Measurements from ENCODE around the gene PAQR5. TPM values are rescaled to one million over a fixed set of nuclear protein-coding genes. Genes with fewer than 3 reads are reported as not detected.
"Not testable (repeated sequence)": the region's sequence is repeated elsewhere in the genome, so short reads cannot be mapped to it uniquely, and the experiment has no call there.

Gene PAQR5
- total RNA-seq, 4 donors from 2014 or later = 3.0 to 8.1 (median 3.9) TPM

DNA sequence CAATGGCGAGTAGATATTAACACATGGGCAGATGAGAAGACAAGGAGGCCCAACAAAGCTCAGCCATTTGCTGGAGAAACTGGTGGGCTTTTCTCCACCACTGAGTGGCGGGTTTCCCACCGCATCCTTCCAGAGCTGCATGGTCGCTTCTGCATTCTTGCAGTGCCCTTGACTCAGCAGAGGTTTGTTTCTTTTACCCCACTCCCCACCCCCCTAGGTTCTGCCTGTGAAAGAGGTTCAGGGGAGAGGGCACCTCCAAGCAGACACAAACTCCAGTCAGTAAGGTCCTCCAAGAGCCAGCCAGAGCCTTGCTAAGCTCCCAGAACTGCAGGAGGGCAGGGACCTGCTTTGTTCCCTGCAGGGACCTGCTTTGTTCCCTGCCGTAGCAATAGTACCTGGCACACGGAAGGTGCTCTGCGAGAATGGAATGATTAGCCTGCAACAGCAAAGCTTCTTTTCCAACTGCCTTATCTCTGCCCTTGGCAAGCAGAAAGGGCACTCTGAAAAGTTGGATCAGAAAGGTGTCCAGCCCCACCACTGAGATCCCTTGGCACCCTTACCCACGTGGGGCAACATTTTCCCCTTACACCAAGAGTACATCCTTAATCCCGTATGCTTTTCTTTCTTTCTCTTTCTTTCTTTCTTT is 1.4 kb downstream of the PAQR5 start:
- DNase-seq (ENCODE audit: low spot score in 2 of 2) = no peak
- Histone ChIP-seq H3K4me1 (peaks cover 0 to 17% (median 7%) of the 10 kb centered on the region in 4 donors), H3K27me3 (peaks cover 0 to 51% of the 10 kb centered on the region in 2 donors), H3K9me3 (no peaks in the 10 kb centered on the region), H3K36me3 (no peaks in the 10 kb centered on the region), H3K4me3 (peak overlapping the region in 1 of 4 donors; percentile 46), H3K27ac (no peak overlapping the region)
- TF ChIP-seq EP300 (IDR thresholded peaks at IDR 0.05) (no peak), POLR2A (IDR thresholded peaks at IDR 0.05) (no peak)
- TF ChIP-seq, protein P1, sequence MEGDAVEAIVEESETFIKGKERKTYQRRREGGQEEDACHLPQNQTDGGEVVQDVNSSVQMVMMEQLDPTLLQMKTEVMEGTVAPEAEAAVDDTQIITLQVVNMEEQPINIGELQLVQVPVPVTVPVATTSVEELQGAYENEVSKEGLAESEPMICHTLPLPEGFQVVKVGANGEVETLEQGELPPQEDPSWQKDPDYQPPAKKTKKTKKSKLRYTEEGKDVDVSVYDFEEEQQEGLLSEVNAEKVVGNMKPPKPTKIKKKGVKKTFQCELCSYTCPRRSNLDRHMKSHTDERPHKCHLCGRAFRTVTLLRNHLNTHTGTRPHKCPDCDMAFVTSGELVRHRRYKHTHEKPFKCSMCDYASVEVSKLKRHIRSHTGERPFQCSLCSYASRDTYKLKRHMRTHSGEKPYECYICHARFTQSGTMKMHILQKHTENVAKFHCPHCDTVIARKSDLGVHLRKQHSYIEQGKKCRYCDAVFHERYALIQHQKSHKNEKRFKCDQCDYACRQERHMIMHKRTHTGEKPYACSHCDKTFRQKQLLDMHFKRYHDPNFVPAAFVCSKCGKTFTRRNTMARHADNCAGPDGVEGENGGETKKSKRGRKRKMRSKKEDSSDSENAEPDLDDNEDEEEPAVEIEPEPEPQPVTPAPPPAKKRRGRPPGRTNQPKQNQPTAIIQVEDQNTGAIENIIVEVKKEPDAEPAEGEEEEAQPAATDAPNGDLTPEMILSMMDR (IDR thresholded peaks at IDR 0.05) = no peak
- 48 to 62% methylated on average over 7 to 9 of the region's 9 CpGs for WGBS, 2 donors

DNA sequence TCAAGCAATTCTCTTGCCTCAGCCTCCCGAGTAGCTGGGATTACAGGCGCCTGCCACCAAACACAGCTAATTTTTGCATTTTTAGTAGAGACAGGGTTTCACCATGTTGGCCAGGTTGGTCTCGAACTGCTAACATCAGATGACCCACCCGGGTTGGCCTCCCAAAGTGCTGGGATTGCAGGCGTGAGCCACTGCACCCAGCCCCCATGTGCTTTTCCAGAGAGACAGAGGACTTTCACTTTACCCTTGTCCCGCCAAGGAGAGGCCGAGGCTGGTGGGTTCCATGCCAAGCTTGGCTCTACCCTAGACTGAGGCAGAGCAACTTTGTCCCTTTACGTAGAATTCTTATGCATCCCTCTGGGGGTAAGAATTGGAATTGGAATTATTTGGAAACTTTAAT is 2.4 kb downstream of the PAQR5 start:
- WGBS, 2 donors = 88 to 90% methylated on average over 8 of the region's 8 CpGs
- not testable (repeated sequence) for H3K9me3 ChIP-seq; DNase-seq (ENCODE audit: low spot score in 2 of 2); H3K27ac ChIP-seq; H3K4me3 ChIP-seq; H3K36me3 ChIP-seq
- H3K4me1 ChIP-seq = peaks cover 0 to 21% (median 7%) of the 10 kb centered on the region in 4 donors
- peaks cover 0 to 51% of the 10 kb centered on the region in 2 donors for H3K27me3 ChIP-seq

- not testable (repeated sequence) for H3K9me3 ChIP-seq; H3K4me3 ChIP-seq; H3K27ac ChIP-seq; DNase-seq (ENCODE audit: low spot score in 2 of 2); H3K36me3 ChIP-seq
- Histone ChIP-seq H3K4me1 (peaks cover 0 to 21% (median 7%) of the 10 kb centered on the region in 4 donors), H3K27me3 (peaks cover 0 to 45% of the 10 kb centered on the region in 2 donors)
- 90% methylated on average over 6 of the region's 6 CpGs for WGBS, 2 donors
Observed at GRCh38 chr15:69302087-69302486, 3.4 kb downstream of the PAQR5 start.

- Histone ChIP-seq H3K27me3 (peaks cover 0 to 36% of the 10 kb centered on the region in 2 donors), H3K27ac (no peak overlapping the region), H3K4me3 (no peak overlapping the region), H3K9me3 (no peaks in the 10 kb centered on the region), H3K36me3 (no peaks in the 10 kb centered on the region), H3K4me1 (peaks cover 0 to 21% (median 7%) of the 10 kb centered on the region in 4 donors)
- 63 to 78% methylated on average over 3 of the region's 3 CpGs for WGBS, 2 donors
- TF ChIP-seq, protein P1 (IDR thresholded peaks at IDR 0.05) = no peak
- no peak for TF ChIP-seq POLR2A (IDR thresholded peaks at IDR 0.05)
- DNase-seq (ENCODE audit: low spot score in 2 of 2) = no peak
Observed at GRCh38 chr15:69302929-69303328, 4.2 kb downstream of the PAQR5 start.

GRCh38 chr15:69303337-69304181 is 4.8 kb downstream of the PAQR5 start:
- TF ChIP-seq POLR2A (IDR thresholded peaks at IDR 0.05) = no peak
- TF ChIP-seq EP300 (IDR thresholded peaks at IDR 0.05) = no peak
- TF ChIP-seq, protein P1 (IDR thresholded peaks at IDR 0.05) = no peak
- H3K9me3 ChIP-seq = no peaks in the 10 kb centered on the region
- peaks cover 0 to 30% of the 10 kb centered on the region in 2 donors for H3K27me3 ChIP-seq
- H3K27ac ChIP-seq = no peak overlapping the region
- no peak for DNase-seq (ENCODE audit: low spot score in 2 of 2)
- 73 to 78% methylated on average over 6 of the region's 6 CpGs for WGBS, 2 donors
- peaks cover 0 to 17% (median 7%) of the 10 kb centered on the region in 4 donors for H3K4me1 ChIP-seq
- no peak overlapping the region for H3K4me3 ChIP-seq
- no peaks in the 10 kb centered on the region for H3K36me3 ChIP-seq

DNA sequence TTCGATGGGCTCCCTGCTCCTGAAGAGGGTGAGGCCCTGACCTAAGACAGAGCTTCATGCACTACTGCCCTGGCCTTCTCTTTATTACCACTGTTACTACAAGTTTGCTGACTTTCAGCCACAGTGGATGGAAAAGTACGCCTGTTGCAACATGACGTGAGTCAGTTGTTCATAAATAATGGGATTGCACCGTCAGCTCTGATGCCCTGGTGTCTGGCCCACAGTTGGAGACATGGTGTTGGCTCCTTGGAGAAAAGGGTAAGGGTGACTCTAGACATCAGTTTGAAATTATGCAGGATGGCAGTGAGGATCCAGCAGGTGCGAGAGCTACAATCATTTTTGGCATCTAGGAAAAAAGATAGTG is 5.5 kb downstream of the PAQR5 start:
- TF ChIP-seq EP300 (IDR thresholded peaks at IDR 0.05) (peak in 1 of 2 donors; percentile 23), POLR2A (IDR thresholded peaks at IDR 0.05) (no peak)
- TF ChIP-seq, protein P1 (IDR thresholded peaks at IDR 0.05) = no peak
- no peak for DNase-seq (ENCODE audit: low spot score in 2 of 2)
- H3K9me3 ChIP-seq = no peaks in the 10 kb centered on the region
- H3K27ac ChIP-seq = peak overlapping the region in 1 of 4 donors; percentile 7
- WGBS, 2 donors = 44 to 65% methylated on average over 5 of the region's 5 CpGs
- H3K4me3 ChIP-seq = no peak overlapping the region
- H3K27me3 ChIP-seq = peaks cover 0 to 25% of the 10 kb centered on the region in 2 donors
- H3K4me1 ChIP-seq = peaks cover 0 to 11% (median 4%) of the 10 kb centered on the region in 4 donors
- H3K36me3 ChIP-seq = no peaks in the 10 kb centered on the region
